ENCODE results near the gene PREX1.

DNA sequence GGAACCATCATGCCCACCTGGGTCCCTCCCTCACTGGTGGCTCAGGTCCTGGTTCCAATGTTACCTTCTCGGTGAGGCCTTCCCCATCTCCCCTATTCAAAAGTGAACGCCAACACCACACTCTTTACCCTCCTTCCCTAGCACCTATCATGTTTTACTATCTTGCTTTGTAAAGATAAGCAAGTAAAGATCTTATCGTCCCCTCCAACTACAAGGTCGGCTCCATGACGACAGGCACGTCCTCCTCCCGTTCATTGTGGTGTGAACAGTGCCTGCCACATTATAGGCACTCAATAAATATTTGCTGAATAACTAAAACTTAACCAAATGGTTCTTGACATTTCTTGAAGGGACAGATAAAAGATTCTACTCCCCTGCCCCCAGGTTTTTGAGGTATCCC is 147.1 kb downstream of the PREX1 start:
- TF ChIP-seq POLR2A (IDR thresholded peaks at IDR 0.05) (no peak), CTCF (IDR thresholded peaks at IDR 0.05) (no peak)
